Endodermal cell (in vitro differentiated cells): ENCODE results near the gene ZNF462. TPM values are rescaled to one million over a fixed set of nuclear protein-coding genes. Genes with fewer than 3 reads are reported as not detected.

Experiments used
- DNase-seq: peaks from one replicate; pipeline ENCODE4 v3.0.0-alpha.2; 2017
- H3K27ac ChIP-seq: 2 replicates; pipeline ENCODE4 v1.5.1; 2013; ENCODE audit warnings: mild to moderate bottlenecking, low read depth, low read length, moderate library complexity
- H3K27me3 ChIP-seq: 2 replicates; pipeline ENCODE4 v1.6.1; 2013; ENCODE audit warnings: mild to moderate bottlenecking, low read length, moderate library complexity; ENCODE audit not compliant: insufficient read depth, control insufficient read depth, poor library complexity, severe bottlenecking
- H3K36me3 ChIP-seq: 2 replicates; pipeline ENCODE4 v1.7.0; 2013; ENCODE audit warnings: mild to moderate bottlenecking, low read length, moderate library complexity; ENCODE audit not compliant: control insufficient read depth, insufficient read depth
- H3K4me1 ChIP-seq: one replicate; pipeline ENCODE4 v1.7.0; 2013; ENCODE audit warnings: low read length; ENCODE audit not compliant: control insufficient read depth, insufficient read depth
- H3K4me3 ChIP-seq: 2 replicates; pipeline ENCODE4 v1.5.1; 2013; ENCODE audit warnings: mild to moderate bottlenecking, low read length, moderate library complexity
- H3K9ac ChIP-seq: 2 replicates; pipeline ENCODE4 v1.6.1; 2013; ENCODE audit warnings: mild to moderate bottlenecking, low read length, moderate library complexity; ENCODE audit not compliant: poor library complexity, severe bottlenecking; ENCODE audit errors: extremely low read depth
- H3K9me3 ChIP-seq: 2 replicates; pipeline ENCODE4 v1.6.1; 2013; ENCODE audit warnings: mild to moderate bottlenecking, low read length, moderate library complexity; ENCODE audit not compliant: control insufficient read depth
- H3K27ac Mint-ChIP-seq: 2 replicates; pipeline ENCODE4 v1.8.0; 2020; ENCODE audit warnings: mixed read lengths
- H3K27me3 Mint-ChIP-seq: 2 replicates; pipeline ENCODE4 v1.8.0; 2021; ENCODE audit warnings: mild to moderate bottlenecking, mixed read lengths; ENCODE audit not compliant: insufficient read depth
- H3K36me3 Mint-ChIP-seq: 2 replicates; pipeline ENCODE4 v1.8.0; 2020; ENCODE audit warnings: low read depth, mixed read lengths
- H3K4me1 Mint-ChIP-seq: 2 replicates; pipeline ENCODE4 v1.8.0; 2020; ENCODE audit warnings: mixed read lengths
- H3K4me3 Mint-ChIP-seq: 2 replicates; pipeline ENCODE4 v1.8.0; 2020; ENCODE audit warnings: mild to moderate bottlenecking, moderate library complexity, mixed read lengths
- H3K9me3 Mint-ChIP-seq: 2 replicates; pipeline ENCODE4 v1.8.0; 2020; ENCODE audit warnings: mild to moderate bottlenecking, mixed read lengths
- CTCF ChIP-seq: fragments of 200-600 bp; sonication (generic); conservative IDR thresholded peaks from 2 replicates; pipeline ENCODE4 v1.5.0; 2021; ENCODE audit warnings: antibody characterized with exemption, mild to moderate bottlenecking
- WGBS, 2 experiments: methylation state at CpG; one replicate each; pipeline versions ENCODE4 v1.1.5 to v1.1.7; 2013; ENCODE audit warnings: missing lambda C conversion rate in 2 of 2, mixed read lengths in 1 of 2; ENCODE audit not compliant: insufficient coverage in 1 of 2, insufficient read length in 1 of 2; 5-methylcytosine and 5-hydroxymethylcytosine counted together
- total RNA-seq, 2 donors: library from RNA; stranded (reverse); fragmentation: NEBNext Ultra II Directional in 1 of 2; extraction: Animal tissue kit (Norgen Biotek cat#: 25700) in 1 of 2; gene quantifications; 2 replicates in 1 of 2; 3 replicates in 1 of 2; pipeline ENCODE4 v1.2.1, GENCODE V29; 2021

The ZNF462 gene
- total RNA-seq, 2 donors from 2014 or later = 68.2 to 88.4 TPM

- Histone ChIP-seq H3K27ac (peak overlapping the region; percentile 86), H3K4me3 (peak overlapping the region; percentile 97), H3K27me3 (peaks cover 23% of the 10 kb centered on the region), H3K36me3 (no peaks in the 10 kb centered on the region), H3K9me3 (no peaks in the 10 kb centered on the region), H3K4me1 (peaks cover 2% of the 10 kb centered on the region), H3K9ac (peak overlapping the region; percentile 56)
- TF ChIP-seq CTCF = no peak
- Mint-ChIP-seq H3K9me3 (no peaks in the 10 kb centered on the region), H3K27me3 (peaks cover 24% of the 10 kb centered on the region), H3K4me1 (peaks cover 14% of the 10 kb centered on the region), H3K27ac (peak overlapping the region; percentile 79), H3K36me3 (no peaks in the 10 kb centered on the region), H3K4me3 (peak overlapping the region; percentile 92)
- 0 to 1% methylated on average over 25 to 43 of the region's 43 CpGs for WGBS, 2 experiments
- DNase-seq = peak; percentile 87
Measured at GRCh38 chr9:106859957-106860720, 2.8 kb upstream of the ZNF462 start.

GRCh38 chr9:106860721-106861639 lies 2.0 kb upstream of the ZNF462 start:
- Histone ChIP-seq H3K27me3 (peaks cover 23% of the 10 kb centered on the region), H3K27ac (peak overlapping the region; percentile 86), H3K4me3 (peak overlapping the region; percentile 97), H3K4me1 (peaks cover 3% of the 10 kb centered on the region), H3K36me3 (no peaks in the 10 kb centered on the region), H3K9me3 (no peaks in the 10 kb centered on the region), H3K9ac (peak overlapping the region; percentile 56)
- Mint-ChIP-seq H3K9me3 (no peaks in the 10 kb centered on the region), H3K4me1 (peaks cover 20% of the 10 kb centered on the region), H3K4me3 (peak overlapping the region; percentile 92), H3K27ac (peak overlapping the region; percentile 79), H3K27me3 (peaks cover 24% of the 10 kb centered on the region), H3K36me3 (peaks cover 5% of the 10 kb centered on the region)
- WGBS, 2 experiments = 0 to 1% methylated on average over 23 to 48 of the region's 51 CpGs
- no peak for TF ChIP-seq CTCF
- DNase-seq = peak; percentile 80

- H3K9me3 ChIP-seq = no peaks in the 10 kb centered on the region
- Mint-ChIP-seq H3K4me1 (peaks cover 27% of the 10 kb centered on the region), H3K4me3 (peak overlapping the region; percentile 92), H3K27ac (peak overlapping the region; percentile 79), H3K36me3 (peaks cover 5% of the 10 kb centered on the region), H3K9me3 (no peaks in the 10 kb centered on the region), H3K27me3 (peaks cover 24% of the 10 kb centered on the region)
- H3K4me3 ChIP-seq = peak overlapping the region; percentile 97
- WGBS, 2 experiments = 0% methylated on average over 4 to 14 of the region's 15 CpGs
- peak; percentile 9 for TF ChIP-seq CTCF
- peaks cover 3% of the 10 kb centered on the region for H3K4me1 ChIP-seq
- DNase-seq = peak; percentile 54
- H3K27ac ChIP-seq = peak overlapping the region; percentile 86
- H3K27me3 ChIP-seq = peaks cover 23% of the 10 kb centered on the region
- H3K9ac ChIP-seq = peak overlapping the region; percentile 56
- no peaks in the 10 kb centered on the region for H3K36me3 ChIP-seq
Measured at GRCh38 chr9:106861640-106862109, 1.3 kb upstream of the ZNF462 start.
